ENCODE data around the gene LRP8.

The LRP8 gene

DNA sequence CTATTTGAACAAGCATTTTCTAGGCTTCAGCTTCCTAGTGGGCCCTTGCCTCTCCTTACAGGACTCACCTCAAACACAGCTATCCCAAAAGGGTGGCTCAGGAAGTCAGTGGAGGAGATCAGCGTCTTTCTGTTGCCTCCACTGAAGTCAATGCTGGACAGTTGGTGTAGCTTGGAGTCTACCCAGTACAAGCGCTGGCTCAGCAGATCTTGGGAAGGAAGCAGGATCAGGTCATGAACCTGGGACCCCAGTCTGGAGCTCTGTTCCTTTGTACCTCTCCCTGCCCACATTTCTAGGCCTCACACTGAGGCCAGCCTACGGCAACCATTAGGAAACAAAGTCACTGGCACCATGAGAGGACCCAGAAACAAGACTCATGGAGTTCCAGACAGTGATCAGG lies 65.9 kb downstream of the LRP8 start:
- no peak for DNase-seq (ENCODE audit: low read depth, low spot score)

GRCh38 chr1:53260631-53261247 lies 67.1 kb downstream of the LRP8 start:
- DNase-seq (ENCODE audit: low read depth, low spot score): no peak

DNA sequence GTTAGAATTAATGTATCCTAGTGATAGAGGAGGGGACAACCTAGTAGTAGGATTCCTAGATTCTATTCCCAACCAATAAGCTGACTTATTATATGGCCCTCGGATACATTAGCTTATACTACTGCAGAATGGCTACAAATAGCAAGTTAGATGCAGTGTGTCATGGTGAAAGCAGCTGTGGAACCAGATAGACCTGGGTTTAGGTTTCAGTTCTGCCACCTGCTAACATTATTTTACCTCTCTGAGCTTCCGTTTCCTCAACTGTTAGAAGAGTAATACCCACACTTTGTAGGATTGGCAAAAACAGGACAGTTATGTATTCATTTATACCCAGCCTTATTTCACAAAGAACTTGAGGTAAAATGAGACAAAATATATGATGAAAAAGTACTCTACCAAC lies 67.9 kb downstream of the LRP8 start:
- DNase-seq (ENCODE audit: low read depth, low spot score): no peak

- no peak for DNase-seq (ENCODE audit: low read depth, low spot score)
Observed at GRCh38 chr1:53258216-53258615, 69.7 kb downstream of the LRP8 start.

GRCh38 chr1:53257454-53258081 lies 70.3 kb downstream of the LRP8 start:
- DNase-seq (ENCODE audit: low read depth, low spot score): no peak

DNA sequence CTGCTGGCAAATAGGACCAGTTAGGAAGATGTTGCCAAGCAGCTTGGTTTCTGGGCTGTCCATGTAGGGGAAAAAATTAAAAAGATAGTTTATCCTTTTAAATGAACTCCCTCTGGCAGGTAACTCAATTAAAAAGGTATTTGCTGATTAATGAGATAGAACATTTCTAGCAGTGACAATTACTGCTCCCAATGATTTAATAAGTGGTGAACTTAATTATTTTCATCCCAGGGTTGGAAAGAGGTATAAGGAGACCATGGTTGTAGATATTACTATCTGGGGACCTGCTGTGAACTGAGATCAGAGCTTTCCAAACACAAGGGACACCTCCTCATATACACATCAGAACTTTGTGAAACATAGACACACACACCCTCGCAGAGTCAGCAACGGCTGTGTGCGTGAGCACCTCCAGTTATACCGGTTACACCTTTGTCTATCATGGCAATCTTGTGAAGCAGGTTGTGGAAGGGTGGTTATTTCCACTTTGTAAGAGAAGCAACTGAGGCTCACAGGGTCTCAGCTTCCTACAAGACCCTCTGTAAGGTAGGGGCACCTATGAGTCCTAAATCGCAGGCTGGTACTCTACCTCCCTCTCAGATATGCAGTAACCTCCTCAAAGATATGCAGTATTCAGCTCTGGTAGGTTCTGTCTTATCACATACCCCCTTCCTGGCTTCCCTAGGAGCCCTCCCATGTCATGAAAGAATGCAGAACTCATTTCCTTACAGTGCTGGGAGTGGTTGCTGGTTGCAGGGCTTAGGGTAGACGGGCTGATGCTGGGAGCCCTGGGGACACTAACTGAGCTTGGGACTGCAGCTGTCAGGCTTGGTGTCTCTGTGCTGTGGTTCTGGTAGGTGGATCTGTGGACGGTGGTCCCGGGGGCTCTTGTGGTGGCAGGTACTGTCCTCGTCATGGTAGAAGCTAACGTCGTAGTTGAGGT lies 71.1 kb downstream of the LRP8 start:
- no peak for DNase-seq (ENCODE audit: low read depth, low spot score)

DNA sequence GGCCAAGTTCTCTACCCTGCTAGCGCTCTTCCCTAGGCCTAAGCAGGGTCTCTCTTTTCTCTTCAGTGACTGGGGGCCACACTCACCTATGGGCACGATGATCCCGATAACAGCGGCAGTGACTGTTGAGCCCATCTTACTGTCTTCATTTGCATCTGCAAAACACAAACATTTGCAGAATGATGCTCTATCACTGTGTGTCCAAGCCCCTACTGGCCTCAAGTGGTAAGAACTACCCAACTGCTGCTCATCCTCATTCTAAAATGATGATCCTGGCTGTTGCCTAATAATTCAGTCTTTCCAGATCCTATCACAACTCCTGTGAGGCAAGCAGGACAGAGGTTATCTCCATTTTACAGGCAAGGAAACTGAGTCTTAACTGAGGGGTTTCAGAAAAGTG lies 72.8 kb downstream of the LRP8 start:
- no peak for DNase-seq (ENCODE audit: low read depth, low spot score)

DNA sequence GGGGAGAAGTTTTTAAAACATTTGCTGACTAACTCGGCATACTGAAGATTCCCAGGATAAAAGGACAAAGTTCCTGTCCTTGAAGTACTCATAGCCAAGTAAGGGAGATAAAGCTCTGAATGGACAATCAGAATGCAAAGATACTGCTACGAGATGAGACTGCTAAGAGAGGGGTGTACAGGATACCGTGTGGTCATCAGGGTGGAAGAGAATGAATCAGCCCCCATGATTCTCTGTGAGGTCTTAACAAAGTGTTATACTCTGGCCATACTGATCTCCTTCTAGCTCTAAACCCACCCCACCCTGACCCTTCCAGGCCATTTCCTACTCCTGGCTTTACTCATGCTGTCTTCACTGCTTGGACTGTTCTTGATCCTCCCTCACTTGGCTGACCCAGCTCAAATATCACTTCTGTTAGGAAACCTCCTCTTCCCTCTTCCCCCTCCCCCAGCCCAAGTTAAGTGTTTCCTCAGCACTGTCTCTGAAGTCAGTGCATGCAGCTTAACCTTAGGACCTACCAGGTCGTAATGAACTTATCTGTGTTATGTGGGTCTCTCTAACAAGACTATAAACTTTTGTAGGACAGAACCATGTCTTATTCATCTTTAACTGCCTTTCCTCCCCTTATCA lies 73.7 kb downstream of the LRP8 start:
- DNase-seq (ENCODE audit: low read depth, low spot score): no peak

GRCh38 chr1:53250325-53250724 lies 77.5 kb downstream of the LRP8 start:
- DNase-seq (ENCODE audit: low read depth, low spot score): no peak

GRCh38 chr1:53249706-53250105 lies 78.2 kb downstream of the LRP8 start:
- DNase-seq (ENCODE audit: low read depth, low spot score): no peak

DNA sequence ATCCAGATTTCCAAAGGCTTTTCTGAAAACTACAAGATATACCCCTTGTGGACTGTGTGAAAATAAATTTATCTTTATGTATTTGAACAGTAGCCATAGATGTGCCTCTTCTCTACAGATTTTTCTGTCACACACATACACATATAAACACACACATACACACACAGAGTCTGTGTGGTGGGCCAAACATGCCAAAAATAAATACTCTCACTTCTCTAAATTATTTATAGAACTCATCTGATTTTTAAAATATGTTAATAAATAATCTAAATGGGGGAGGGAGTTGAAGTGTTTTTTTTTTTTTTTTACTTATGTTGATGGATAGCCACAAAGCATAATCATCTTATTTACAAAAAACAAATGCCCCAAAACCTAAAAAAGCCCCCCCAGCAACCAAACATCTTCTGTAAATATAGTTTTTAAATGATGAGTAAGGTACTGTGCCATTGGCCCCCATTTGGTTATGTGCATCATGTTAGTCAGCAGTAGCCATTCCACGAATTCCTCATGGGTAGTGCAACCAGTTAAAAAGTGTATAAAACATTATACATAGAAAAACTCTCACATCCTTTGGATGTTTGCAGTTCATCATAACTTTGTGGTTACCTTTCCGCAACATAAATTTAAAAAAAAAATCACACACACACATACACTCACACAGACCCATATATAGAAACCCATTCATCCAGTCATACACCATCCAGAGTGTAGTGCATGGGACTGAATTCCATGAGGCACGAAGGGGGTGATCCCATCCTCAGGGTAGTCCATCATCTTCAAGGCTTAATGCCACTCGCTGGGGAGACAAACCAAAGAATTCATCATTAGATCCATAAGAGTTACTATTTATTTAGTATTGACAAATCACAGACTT lies 81.4 kb downstream of the LRP8 start:
- peak; percentile 66 for DNase-seq (ENCODE audit: low read depth, low spot score)

- no peak for DNase-seq (ENCODE audit: low read depth, low spot score)
Observed at GRCh38 chr1:53244141-53244540, 83.7 kb downstream of the LRP8 start.

GRCh38 chr1:53242381-53242780 lies 85.5 kb downstream of the LRP8 start:
- DNase-seq (ENCODE audit: low read depth, low spot score): no peak

DNA sequence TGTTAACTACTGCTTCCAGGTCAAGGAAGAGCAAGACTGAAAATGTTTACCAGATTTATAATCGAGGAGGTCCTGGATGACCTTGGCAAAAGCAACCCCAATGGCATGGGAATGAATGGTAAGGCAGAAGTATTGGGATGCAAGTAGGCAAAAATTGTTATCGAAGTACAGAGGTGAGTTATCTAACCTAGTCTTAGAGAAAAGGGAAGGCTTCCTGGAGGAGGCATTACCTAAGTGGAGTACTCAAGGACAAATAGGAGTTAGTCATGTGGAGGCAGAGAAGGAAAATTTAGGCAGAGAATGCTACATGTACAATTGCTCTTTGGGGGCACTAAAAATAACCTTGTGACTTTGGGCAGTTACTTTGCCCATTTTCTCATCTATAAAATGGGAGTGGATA lies 86.0 kb downstream of the LRP8 start:
- no peak for DNase-seq (ENCODE audit: low read depth, low spot score)

DNA sequence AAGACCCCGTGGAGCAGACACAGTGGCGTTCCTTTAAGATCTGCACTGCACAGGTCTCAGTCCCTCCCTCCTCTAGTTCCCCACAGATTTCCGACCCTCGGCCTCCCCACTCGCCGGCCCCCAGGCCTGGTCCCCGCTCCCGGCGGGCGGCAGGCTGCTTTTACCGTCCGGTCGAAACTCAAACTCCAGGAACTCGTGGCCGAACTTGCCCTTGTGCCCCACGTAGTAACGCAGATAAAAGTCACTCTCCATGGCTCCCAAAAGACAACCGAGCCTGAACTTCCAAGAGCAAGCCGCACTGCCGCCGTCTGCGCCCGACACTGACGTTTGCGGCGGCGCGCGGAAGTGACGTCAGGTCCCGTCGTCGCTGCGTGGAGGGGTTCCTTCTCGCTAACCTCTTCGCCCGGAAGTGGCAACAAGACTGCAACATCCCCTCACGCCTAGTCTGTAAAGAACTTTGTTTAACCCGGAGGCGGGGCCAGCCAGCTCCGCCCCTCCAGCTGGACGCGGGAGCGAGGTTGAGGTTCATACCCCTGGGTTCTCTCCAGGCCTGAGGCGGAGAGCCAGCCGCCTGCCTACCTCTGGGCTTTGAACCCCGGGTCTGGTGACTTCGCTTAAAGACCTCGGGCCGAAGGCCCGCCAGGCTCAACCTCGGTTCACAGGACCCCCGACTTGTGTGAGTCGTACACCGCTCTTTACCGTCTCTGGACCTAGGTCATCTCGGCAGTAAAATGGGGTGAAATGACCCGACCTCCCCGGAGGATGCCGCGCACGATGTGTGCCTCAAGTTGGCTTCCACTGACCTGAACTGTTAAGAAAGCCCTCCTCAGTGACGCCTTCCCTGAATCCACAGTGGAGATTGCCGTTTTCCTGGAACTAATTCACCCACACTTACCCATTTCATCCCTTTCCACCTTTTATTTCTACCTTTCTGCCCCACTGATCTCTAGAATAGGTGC lies 89.4 kb downstream of the LRP8 start, which contains the start of gene MAGOH:
MAGOH (minus strand) TSS at position 322 of the 959 bp plus-strand sequence; CDS start at position 252, 70 bp downstream.
- peak; percentile 98 for DNase-seq (ENCODE audit: low read depth, low spot score)

DNA sequence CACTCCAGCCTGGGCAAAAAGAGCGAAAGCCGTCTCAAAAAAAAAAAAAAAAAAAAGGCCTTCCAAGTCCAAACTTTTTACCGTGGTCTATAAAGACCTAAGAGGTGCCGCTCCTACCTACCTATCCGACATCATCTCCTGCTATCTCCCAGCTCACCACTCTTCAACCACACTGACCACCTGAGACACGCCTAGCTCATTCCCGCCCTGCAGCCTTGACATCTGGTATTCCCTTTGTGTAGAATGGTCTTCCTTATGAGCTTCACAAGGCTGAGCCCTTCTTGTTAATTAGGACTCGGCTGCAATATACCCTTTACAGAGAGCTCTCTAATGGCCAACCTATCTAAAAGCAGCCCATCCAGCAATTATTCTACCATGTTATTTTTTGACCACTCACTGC lies 90.2 kb downstream of the LRP8 start:
- DNase-seq (ENCODE audit: low read depth, low spot score): no peak

DNA sequence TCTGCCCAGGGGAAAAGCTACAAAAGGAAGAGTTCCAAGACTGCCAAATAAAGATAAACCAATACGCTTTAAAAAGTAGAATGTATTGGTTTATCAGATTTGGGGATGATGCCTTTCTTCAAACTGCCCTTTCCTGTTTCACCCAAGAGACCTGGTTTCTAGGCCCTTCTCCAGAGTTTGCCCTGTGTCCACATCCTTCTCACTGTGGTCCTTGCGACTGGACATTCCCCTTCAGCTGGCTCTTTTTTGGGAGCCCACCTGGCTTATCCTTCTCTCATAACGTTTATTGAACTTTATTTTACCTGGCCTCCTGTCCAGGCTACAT lies 106.9 kb downstream of the LRP8 start:
- DNase-seq (ENCODE audit: low read depth, low spot score): no peak

- DNase-seq (ENCODE audit: low read depth, low spot score): peak; percentile 97
Observed at GRCh38 chr1:53220171-53220961, 107.5 kb downstream of the LRP8 start, which contains the start of gene CZIB. Gene CZIB (minus strand): TSS chr1:53220634. CDS start chr1:53220575, 59 bp downstream.

- DNase-seq (ENCODE audit: low read depth, low spot score): no peak
Observed at GRCh38 chr1:53219711-53220110, 108.2 kb downstream of the LRP8 start.
